ENCODE results near the gene UBAC2. TPM values are rescaled to one million over a fixed set of nuclear protein-coding genes. Genes with fewer than 3 reads are reported as not detected.

Gene UBAC2
- total and polyA plus RNA-seq, 2 of the 8 experiments (the other 6 are each of a cell fraction or from before 2014, with no cell fraction given) = 75.9 to 76.9 TPM

DNA sequence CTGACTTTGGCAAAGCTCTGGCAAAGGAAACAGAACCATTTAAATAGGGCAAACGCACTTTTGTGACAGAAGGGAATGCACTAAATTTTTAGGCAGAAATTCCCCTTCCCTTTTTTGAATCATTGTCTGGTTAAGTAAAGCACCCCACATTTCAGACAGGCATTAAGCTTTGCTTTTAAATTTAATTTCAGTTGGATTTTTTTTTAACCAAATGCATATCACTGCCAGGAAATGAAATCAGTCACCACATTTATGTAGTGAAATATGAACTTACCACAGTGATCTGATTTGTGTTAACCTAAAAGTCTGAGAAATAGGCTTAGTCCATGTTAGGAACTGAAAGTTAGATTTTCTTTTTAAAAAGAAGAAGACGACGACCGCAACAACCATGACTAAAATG, 95.7 kb downstream of the UBAC2 start:
- H3K23me2 ChIP-seq (ENCODE audit: low read depth, low read length) = no peaks in the 10 kb centered on the region
- no peak overlapping the region for H3K9ac ChIP-seq (replicated peaks in 1 of 4; ENCODE audit: extremely low read depth in 1 of 4, low read depth in 3 of 4, low read length in 3 of 4)
- no peak overlapping the region for H2AK5ac ChIP-seq (ENCODE audit: low read depth, low read length)
- no peak overlapping the region for H4K5ac ChIP-seq (ENCODE audit: insufficient read length, low read depth, low read length)
- no peak overlapping the region for H2BK120ac ChIP-seq (replicated peaks; ENCODE audit: low read depth, low read length)
- no peak overlapping the region for H2BK15ac ChIP-seq (ENCODE audit: low read length)
- TF ChIP-seq TBP (IDR thresholded peaks at IDR 0.05; ENCODE audit: low read depth, low read length) (no peak), RXRA (IDR thresholded peaks at IDR 0.05; ENCODE audit: insufficient read depth, low read depth, low read length) (no peak), MAFK (IDR thresholded peaks at IDR 0.05; ENCODE audit: low read depth, low read length) (no peak)
- no peaks in the 10 kb centered on the region for H3K9me3 ChIP-seq (ENCODE audit: insufficient read depth in 2 of 2, low read depth in 1 of 2, low read length in 1 of 2)
- no peak overlapping the region for H2AFZ ChIP-seq (ENCODE audit: low read length)
- DNase-seq (ENCODE audit: low read depth in 1 of 2, low spot score in 2 of 2) = no peak
- H3K79me2 ChIP-seq (ENCODE audit: control insufficient read depth in 1 of 2, insufficient read depth in 2 of 2, low read length in 2 of 2) = no peaks in the 10 kb centered on the region
- no peak overlapping the region for H2BK5ac ChIP-seq (ENCODE audit: low read depth, low read length)
- 89% methylated on average over 4 of the region's 4 CpGs; no CpG with 5 or more reads in 1 of the 2 experiments for WGBS, 2 experiments (ENCODE audit: extremely low coverage in 1 of 2, insufficient coverage in 1 of 2, insufficient read length in 1 of 2, insufficient replicate concordance in 2 of 2, low coverage in 1 of 2, low lambda C conversion rate in 2 of 2, missing lambda C conversion rate in 1 of 2)
- H3K56ac ChIP-seq (replicated peaks; ENCODE audit: insufficient read length, low read depth, low read length) = no peak overlapping the region
- H2BK12ac ChIP-seq (ENCODE audit: low read depth, low read length) = no peak overlapping the region
- no peak for FAIRE-seq
- no peak overlapping the region for H3K23ac ChIP-seq (ENCODE audit: insufficient read length)
- no peaks in the 10 kb centered on the region for H3K27me3 ChIP-seq (replicated peaks in 1 of 4; ENCODE audit: control insufficient read depth in 3 of 4, extremely low read depth in 1 of 4, insufficient read depth in 3 of 4, low read length in 3 of 4)
- H3K27ac ChIP-seq (ENCODE audit: low read depth, low read length) = no peak overlapping the region
- H4K8ac ChIP-seq (ENCODE audit: extremely low read depth, insufficient read depth, low read length) = no peak overlapping the region
- no peak overlapping the region for H4K91ac ChIP-seq (replicated peaks; ENCODE audit: insufficient read length, low read length)
- no peak overlapping the region for H3K18ac ChIP-seq (ENCODE audit: extremely low read depth, low read length)
- CTCF ChIA-PET (ENCODE audit: partially characterized antibody) = interaction anchor here (0.7 to 2.2 kb wide), 4 partner anchors 10 to 141 kb away, joined by 3 to 8 read pairs (median 4); no protein-coding TSS in a partner anchor
- H3K4ac ChIP-seq (replicated peaks; ENCODE audit: insufficient read length, low read depth, low read length) = no peak overlapping the region
- no peak overlapping the region for H3K4me3 ChIP-seq (ENCODE audit: extremely low read depth in 1 of 4, insufficient read depth in 2 of 4, low read depth in 3 of 4, low read length in 4 of 4)
- H3K79me1 ChIP-seq (ENCODE audit: low read depth, low read length) = 0 out of 2 replicates have a peak, but pooled peaks cover 2% of the 10 kb centered on the region
- no peaks in the 10 kb centered on the region for H3K36me3 ChIP-seq (ENCODE audit: control insufficient read depth in 2 of 4, insufficient read depth in 4 of 4, low read length in 3 of 4)
- H3K4me2 ChIP-seq (ENCODE audit: insufficient read depth in 1 of 2, low read depth in 2 of 2, low read length in 2 of 2) = no peak overlapping the region
- H3K4me1 ChIP-seq (replicated peaks in 1 of 4; ENCODE audit: control insufficient read depth in 3 of 4, insufficient read depth in 4 of 4, low read length in 3 of 4) = no peaks in the 10 kb centered on the region; a peak in 1 of 7 replicates
- H3K14ac ChIP-seq (ENCODE audit: insufficient read length) = no peak overlapping the region
- peaks cover 0 to 1% of the 10 kb centered on the region in 2 experiments for H4K20me1 ChIP-seq (replicated peaks in 1 of 2; ENCODE audit: control insufficient read depth in 1 of 2, insufficient read depth in 2 of 2, low read length in 2 of 2)
- POLR2A ChIA-PET (ENCODE audit: partially characterized antibody) = no interaction called here
- no peak overlapping the region for H2BK20ac ChIP-seq (ENCODE audit: low read length)
